GM21576 (cell line): ENCODE data around the gene NAP1L5.
A peak's percentile ranks its signal among the peaks of the same experiment; 100 is the strongest.

Experiments
- ATAC-seq: cut with Tn5 transposase; IDR thresholded peaks from one replicate; pipeline ENCODE4 v1.9.1; 2021; ENCODE audit warnings: mild to moderate bottlenecking, moderate library complexity; ENCODE audit not compliant: unreplicated experiment

Gene NAP1L5

DNA sequence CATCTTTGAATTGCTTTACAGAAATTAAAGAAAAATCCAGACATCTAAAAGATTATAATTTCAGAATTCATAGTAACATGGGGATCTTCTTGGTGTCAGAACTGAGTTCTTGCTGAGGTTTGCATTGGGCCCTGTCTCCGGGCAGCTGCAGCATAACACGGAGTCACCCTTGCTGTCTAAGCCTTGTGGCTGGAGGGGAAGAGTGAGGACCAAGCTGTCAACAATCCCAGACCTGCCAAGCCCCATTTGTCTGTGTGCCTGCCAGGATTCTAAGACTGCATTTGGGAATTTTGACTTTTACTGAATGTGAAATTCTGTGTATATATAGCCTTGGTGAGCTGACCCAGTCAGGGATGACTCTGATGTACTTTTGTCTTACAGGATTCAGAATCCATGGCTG is 25.2 kb upstream of the NAP1L5 start:
- ATAC-seq: no peak

GRCh38 chr4:88722276-88722780 is 24.7 kb upstream of the NAP1L5 start:
- no peak for ATAC-seq

DNA sequence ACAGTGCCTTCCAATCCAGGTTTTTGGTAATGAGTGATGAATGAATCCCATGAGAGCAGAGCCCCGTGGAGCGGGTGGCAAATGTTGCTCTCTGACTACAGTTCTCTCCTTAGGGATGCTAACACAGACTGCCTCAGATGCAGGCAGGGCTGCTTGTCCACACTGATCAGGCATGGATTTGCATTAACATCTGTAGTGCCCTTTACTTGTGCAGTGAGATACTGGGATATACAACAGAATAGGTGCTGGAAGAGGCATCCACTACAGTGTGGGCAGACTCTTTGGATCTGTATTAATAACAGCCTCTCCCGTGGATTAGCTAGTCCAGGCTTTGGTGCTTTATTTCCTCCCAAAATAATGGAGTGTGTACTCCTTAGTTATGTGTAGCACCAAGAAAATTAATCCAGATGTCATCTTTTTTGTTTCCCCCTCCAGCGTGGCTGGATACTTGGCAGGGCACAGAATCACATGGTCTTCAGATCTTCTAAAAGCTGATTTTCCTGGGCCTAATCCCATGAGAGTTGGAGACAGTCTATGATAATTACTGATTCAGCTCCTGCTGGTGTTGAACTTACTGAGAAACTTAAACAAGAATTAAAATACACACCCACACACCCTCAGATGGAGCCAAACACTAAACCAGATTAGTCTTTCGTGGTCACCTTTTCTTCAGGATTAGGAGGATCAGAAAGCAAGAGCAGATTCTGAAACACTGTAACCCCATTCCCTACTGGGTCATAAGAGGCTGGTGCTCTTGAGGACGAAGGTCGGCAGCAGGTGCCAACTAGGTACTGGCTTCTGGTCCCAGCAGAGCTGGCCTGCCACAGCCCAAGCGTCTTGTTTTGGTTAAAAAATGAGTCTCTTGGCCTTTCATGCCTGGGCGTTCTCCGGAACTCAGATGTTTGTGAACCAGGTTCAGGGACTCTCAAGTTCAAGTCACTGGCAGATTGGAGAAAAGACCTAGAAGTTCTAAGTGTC is 23.1 kb upstream of the NAP1L5 start:
- no peak for ATAC-seq

- no peak for ATAC-seq
Measured at GRCh38 chr4:88719381-88719780, 21.8 kb upstream of the NAP1L5 start.

GRCh38 chr4:88718098-88718497 is 20.5 kb upstream of the NAP1L5 start:
- no peak for ATAC-seq

DNA sequence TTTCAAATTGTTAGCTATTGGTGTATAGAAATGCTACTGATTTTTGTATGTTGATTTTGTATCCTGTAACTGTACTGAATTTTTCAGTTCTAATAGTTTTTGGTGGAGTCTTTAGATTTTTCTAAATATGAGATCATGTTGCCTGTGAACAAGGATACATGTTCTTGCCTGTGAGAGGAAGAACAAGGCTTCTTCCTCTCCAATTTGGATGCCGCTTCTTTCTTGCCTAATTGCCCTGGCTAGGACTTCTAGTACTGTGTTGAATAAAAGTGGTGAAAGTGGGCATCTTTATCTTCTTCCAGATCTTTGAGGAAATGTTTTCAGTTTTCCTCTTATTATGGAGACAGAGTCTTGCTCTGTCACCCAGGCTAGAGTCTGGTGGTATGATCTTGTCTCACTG is 16.2 kb upstream of the NAP1L5 start:
- ATAC-seq: no peak

GRCh38 chr4:88709989-88710388 is 12.4 kb upstream of the NAP1L5 start:
- no peak for ATAC-seq

- ATAC-seq: no peak
Measured at GRCh38 chr4:88706574-88706973, 8.9 kb upstream of the NAP1L5 start.

GRCh38 chr4:88705805-88706492 is 8.3 kb upstream of the NAP1L5 start:
- ATAC-seq: no peak

- no peak for ATAC-seq
Measured at GRCh38 chr4:88705223-88705622, 7.6 kb upstream of the NAP1L5 start.

- ATAC-seq: no peak
Measured at GRCh38 chr4:88702782-88703181, 5.2 kb upstream of the NAP1L5 start.

GRCh38 chr4:88698519-88698918 is 890 bp upstream of the NAP1L5 start:
- ATAC-seq: no peak

- no peak for ATAC-seq
Measured at GRCh38 chr4:88697141-88697540, 488 bp downstream of the NAP1L5 start.

GRCh38 chr4:88696630-88697029 is 999 bp downstream of the NAP1L5 start:
- ATAC-seq: no peak

DNA sequence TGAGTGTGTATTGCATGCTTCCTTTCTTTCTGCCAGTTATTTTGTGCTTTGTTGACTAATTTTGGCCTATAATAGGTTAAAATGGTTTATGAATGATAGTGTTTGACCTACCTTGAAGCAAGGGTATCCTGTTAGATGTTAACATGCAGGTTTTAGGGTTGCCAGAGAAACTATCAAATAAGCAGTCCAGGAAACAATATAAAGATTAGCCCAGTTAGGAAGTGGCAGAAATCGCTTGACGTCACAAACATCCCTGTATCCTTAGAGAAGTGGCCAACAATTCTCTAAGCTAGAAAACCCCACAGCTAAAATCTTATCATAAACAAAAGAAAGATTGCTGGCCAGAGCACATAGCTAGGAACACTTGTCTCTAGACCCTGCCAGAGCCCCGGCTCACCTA is 3.8 kb downstream of the NAP1L5 start:
- no peak for ATAC-seq

- ATAC-seq: no peak
Measured at GRCh38 chr4:88690355-88690754, 7.3 kb downstream of the NAP1L5 start.

DNA sequence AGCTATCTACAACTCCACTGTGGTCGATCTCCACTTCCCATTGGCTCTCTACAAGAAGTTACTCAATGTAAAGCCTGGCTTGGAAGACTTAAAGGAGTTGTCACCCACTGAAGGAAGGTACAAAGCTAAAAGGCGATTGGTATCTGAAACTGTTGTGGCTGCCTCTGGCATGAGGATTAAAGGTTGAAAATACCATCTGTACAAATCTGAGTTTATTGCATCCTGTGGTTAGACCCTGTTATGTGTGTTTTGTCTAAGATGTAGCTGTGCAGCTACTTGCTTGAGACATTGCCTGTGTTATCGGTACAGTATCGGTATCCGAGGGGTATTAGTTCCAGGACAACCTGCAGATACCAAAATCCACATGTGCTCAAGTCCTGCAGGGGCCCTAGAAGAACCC is 16.4 kb downstream of the NAP1L5 start:
- no peak for ATAC-seq

- no peak for ATAC-seq
Measured at GRCh38 chr4:88675543-88675942, 22.1 kb downstream of the NAP1L5 start.

DNA sequence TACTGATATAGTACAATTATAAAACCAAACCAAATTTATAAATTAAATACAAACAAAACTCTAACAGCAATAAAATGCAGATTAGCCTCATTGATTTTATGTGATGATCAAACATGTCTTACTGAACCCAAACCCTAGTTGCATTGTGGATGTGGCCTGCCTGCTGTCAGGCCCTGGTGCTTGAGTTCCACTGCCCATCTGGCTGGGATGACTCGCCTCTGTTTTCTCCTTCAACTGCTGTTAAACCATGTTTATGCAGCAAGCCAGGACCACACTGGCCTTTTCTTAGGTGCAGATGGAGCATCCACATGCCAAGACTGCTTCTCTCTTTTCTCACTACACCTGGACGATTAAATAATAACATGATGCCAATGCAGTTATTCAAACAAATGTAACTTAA is 22.6 kb downstream of the NAP1L5 start:
- no peak for ATAC-seq

DNA sequence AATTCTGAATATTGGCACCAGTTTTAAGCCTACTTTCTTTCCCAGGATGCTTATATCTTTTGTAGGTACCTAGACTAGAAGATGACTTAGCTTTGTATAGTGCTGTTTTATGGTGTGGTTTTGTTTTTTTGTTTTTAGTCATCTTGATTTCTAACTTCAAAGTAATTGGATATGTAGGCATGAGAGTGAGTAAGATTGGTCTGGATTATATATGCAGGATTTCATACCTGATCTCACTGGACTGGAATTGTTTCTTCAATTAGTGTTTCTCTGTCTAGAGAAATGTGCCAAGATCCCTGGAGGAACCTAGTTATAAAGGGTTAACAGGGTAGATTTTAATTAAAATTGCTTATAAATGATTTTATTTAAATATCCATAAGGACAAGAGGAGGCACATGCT is 23.1 kb downstream of the NAP1L5 start:
- no peak for ATAC-seq

- ATAC-seq: no peak
Measured at GRCh38 chr4:88673886-88674285, 23.7 kb downstream of the NAP1L5 start.

GRCh38 chr4:88672987-88673386 is 24.6 kb downstream of the NAP1L5 start:
- peak; percentile 64 for ATAC-seq
